Astrocyte (in vitro differentiated cells and primary cell): Measurements from ENCODE around the gene TENM4. TPM values are rescaled to one million over a fixed set of nuclear protein-coding genes. Genes with fewer than 3 reads are reported as not detected.

Experiments used
- DNase-seq: peaks from one replicate; pipeline ENCODE4 v3.0.0-alpha.2; 2010; ENCODE audit warnings: low read depth
- FAIRE-seq: peaks from 2 replicates; lab custom pipeline; 2011; peaks lifted over from hg19 to GRCh38; lab: Jason Lieb, UNC
- H2AFZ ChIP-seq: 2 replicates; pipeline ENCODE4 v1.6.0; 2012; ENCODE audit warnings: low read depth, low read length, inconsistent platforms
- H3K27ac ChIP-seq: 2 replicates; pipeline ENCODE4 v1.5.1; 2011; ENCODE audit warnings: low read depth, low read length, inconsistent platforms
- H3K27me3 ChIP-seq: 2 replicates; pipeline ENCODE4 v1.6.0; 2011; ENCODE audit warnings: low read length, inconsistent platforms; ENCODE audit not compliant: insufficient read depth
- H3K36me3 ChIP-seq: 2 replicates; pipeline ENCODE4 v1.5.1; 2011; ENCODE audit warnings: low read length, inconsistent platforms; ENCODE audit not compliant: insufficient read depth
- H3K4me1 ChIP-seq: 2 replicates; pipeline ENCODE4 v1.5.1; 2011; ENCODE audit warnings: low read length, inconsistent platforms; ENCODE audit not compliant: insufficient read depth
- H3K4me2 ChIP-seq: 2 replicates; pipeline ENCODE4 v1.6.0; 2012; ENCODE audit warnings: low read length, inconsistent platforms
- H3K4me3 ChIP-seq: 2 replicates; pipeline ENCODE4 v1.5.1; 2011; ENCODE audit warnings: low read depth, mild to moderate bottlenecking, low read length, inconsistent platforms; ENCODE audit not compliant: insufficient read depth
- H3K79me2 ChIP-seq: 2 replicates; pipeline ENCODE4 v1.6.0; 2012; ENCODE audit warnings: mild to moderate bottlenecking, low read length, inconsistent platforms; ENCODE audit not compliant: insufficient read depth
- H3K9ac ChIP-seq: 2 replicates; pipeline ENCODE4 v1.6.0; 2012; ENCODE audit warnings: mild to moderate bottlenecking, low read length, inconsistent platforms
- H3K9me3 ChIP-seq: 2 replicates; pipeline ENCODE4 v1.5.1; 2012; ENCODE audit warnings: low read depth, mild to moderate bottlenecking, low read length, inconsistent platforms; ENCODE audit not compliant: insufficient read depth
- H4K20me1 ChIP-seq: 2 replicates; pipeline ENCODE4 v1.6.0; 2012; ENCODE audit warnings: low read length, inconsistent platforms; ENCODE audit not compliant: insufficient read depth
- H3K27ac Mint-ChIP-seq: one replicate; pipeline ENCODE4 v1.8.0; 2021; ENCODE audit warnings: mild to moderate bottlenecking, mixed read lengths; ENCODE audit not compliant: unreplicated experiment
- H3K27me3 Mint-ChIP-seq: one replicate; pipeline ENCODE4 v1.8.0; 2021; ENCODE audit warnings: low read depth, mixed read lengths; ENCODE audit not compliant: unreplicated experiment
- H3K36me3 Mint-ChIP-seq: one replicate; pipeline ENCODE4 v1.8.0; 2021; ENCODE audit warnings: low read depth, mixed read lengths; ENCODE audit not compliant: unreplicated experiment
- H3K4me1 Mint-ChIP-seq: one replicate; pipeline ENCODE4 v1.8.0; 2021; ENCODE audit warnings: low read depth, mixed read lengths; ENCODE audit not compliant: unreplicated experiment
- H3K4me3 Mint-ChIP-seq: one replicate; pipeline ENCODE4 v1.8.0; 2021; ENCODE audit warnings: mild to moderate bottlenecking, moderate library complexity, mixed read lengths; ENCODE audit not compliant: unreplicated experiment
- H3K9me3 Mint-ChIP-seq: one replicate; pipeline ENCODE4 v1.8.0; 2021; ENCODE audit warnings: mild to moderate bottlenecking, mixed read lengths; ENCODE audit not compliant: unreplicated experiment
- EZH2 ChIP-seq: IDR thresholded peaks from 2 replicates; pipeline ENCODE4 v1.6.1; 2012; ENCODE audit warnings: mild to moderate bottlenecking, low read length, inconsistent platforms; ENCODE audit not compliant: insufficient read depth
- total RNA-seq: library from RNA; stranded (reverse); gene quantifications from 2 replicates; pipeline ENCODE4 v1.2.1, GENCODE V29; 2021
- TF ChIP-seq, protein P1 (sequence below): IDR thresholded peaks from 2 replicates; pipeline ENCODE4 v1.5.1; 2011; ENCODE audit warnings: low read depth, mild to moderate bottlenecking, inconsistent platforms, low read length, moderate library complexity; ENCODE audit not compliant: insufficient read depth

TENM4 gene
- total RNA-seq, 1 donor from 2014 or later = 7.5 TPM

DNA sequence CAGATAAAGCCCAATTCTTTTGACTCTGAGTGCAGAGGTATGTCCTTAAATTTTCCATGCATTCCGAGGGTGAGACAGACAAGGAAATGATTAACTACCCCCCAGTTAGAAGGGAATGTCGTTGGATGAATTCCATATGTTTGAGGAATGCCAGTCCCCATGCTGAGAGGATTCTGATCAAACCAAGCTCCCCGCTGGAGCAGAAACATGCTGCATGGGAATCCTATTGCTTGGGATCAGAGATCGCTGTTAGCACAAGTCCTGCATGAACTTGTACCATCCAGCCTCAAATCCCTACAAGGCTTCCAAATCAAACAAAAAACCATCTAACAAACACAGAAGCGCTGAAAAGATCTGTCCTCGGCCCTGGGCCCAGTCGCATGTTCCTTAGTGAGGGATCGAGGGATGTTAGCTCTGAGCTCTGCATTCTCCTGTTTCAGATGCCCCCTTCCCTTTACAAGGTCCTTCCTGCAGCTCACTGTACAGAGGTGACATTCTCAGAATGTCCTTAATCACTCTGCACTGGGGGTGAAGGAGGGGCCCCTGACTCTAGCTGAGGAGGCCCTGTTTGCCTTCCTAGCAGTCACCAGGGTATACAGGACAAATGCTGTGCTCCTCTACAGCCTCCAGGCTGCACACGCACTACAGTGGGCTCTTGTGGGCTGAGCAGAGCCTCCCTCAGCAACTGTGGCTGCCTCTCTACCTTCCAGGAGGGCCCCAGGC, 353.4 kb downstream of the TENM4 start:
- peak overlapping the region; percentile 71 for H3K9ac ChIP-seq
- TF ChIP-seq, protein P1, sequence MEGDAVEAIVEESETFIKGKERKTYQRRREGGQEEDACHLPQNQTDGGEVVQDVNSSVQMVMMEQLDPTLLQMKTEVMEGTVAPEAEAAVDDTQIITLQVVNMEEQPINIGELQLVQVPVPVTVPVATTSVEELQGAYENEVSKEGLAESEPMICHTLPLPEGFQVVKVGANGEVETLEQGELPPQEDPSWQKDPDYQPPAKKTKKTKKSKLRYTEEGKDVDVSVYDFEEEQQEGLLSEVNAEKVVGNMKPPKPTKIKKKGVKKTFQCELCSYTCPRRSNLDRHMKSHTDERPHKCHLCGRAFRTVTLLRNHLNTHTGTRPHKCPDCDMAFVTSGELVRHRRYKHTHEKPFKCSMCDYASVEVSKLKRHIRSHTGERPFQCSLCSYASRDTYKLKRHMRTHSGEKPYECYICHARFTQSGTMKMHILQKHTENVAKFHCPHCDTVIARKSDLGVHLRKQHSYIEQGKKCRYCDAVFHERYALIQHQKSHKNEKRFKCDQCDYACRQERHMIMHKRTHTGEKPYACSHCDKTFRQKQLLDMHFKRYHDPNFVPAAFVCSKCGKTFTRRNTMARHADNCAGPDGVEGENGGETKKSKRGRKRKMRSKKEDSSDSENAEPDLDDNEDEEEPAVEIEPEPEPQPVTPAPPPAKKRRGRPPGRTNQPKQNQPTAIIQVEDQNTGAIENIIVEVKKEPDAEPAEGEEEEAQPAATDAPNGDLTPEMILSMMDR = no peak
- no peak for TF ChIP-seq EZH2
- Mint-ChIP-seq H3K27ac (peak overlapping the region; percentile 97), H3K4me1 (peaks cover 33% of the 10 kb centered on the region), H3K9me3 (peaks cover 3% of the 10 kb centered on the region), H3K4me3 (peak overlapping the region; percentile 6), H3K27me3 (peaks cover 4% of the 10 kb centered on the region), H3K36me3 (no peaks in the 10 kb centered on the region)
- H3K4me2 ChIP-seq = peak overlapping the region; percentile 75
- peak overlapping the region; percentile 27 for H3K4me3 ChIP-seq
- H3K79me2 ChIP-seq = no peaks in the 10 kb centered on the region
- no peaks in the 10 kb centered on the region for H3K9me3 ChIP-seq
- H4K20me1 ChIP-seq = no peaks in the 10 kb centered on the region
- peaks cover 41% of the 10 kb centered on the region for H3K4me1 ChIP-seq
- no peaks in the 10 kb centered on the region for H3K36me3 ChIP-seq
- peak; percentile 96 for FAIRE-seq
- no peaks in the 10 kb centered on the region for H3K27me3 ChIP-seq
- peak overlapping the region; percentile 88 for H3K27ac ChIP-seq
- H2AFZ ChIP-seq = peak overlapping the region; percentile 7
- DNase-seq = peak; percentile 89

DNA sequence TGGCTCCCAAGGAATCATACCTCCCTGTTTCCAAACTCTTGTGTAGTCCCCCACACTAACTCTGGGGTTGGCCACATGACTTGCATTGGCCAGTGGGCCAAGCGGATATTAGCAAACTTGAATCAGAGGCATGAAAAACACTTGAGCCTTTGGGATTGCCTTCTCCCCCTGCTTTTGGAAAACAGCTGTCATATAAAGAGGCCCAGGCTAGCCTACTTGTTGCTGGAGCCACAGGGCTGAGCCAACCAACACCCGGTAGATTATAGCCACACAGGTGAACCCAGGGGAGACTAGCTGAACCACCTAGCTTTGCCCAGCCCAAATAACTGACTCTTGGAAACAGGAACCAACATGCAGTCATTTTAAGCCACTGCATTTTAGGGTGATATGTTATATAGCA, 354.8 kb downstream of the TENM4 start:
- Mint-ChIP-seq H3K36me3 (no peaks in the 10 kb centered on the region), H3K9me3 (no peaks in the 10 kb centered on the region), H3K4me1 (peaks cover 38% of the 10 kb centered on the region), H3K4me3 (no peak overlapping the region), H3K27me3 (no peaks in the 10 kb centered on the region), H3K27ac (peak overlapping the region; percentile 97)
- no peak for DNase-seq
- no peak for FAIRE-seq
- no peak overlapping the region for H3K4me3 ChIP-seq
- no peaks in the 10 kb centered on the region for H3K9me3 ChIP-seq
- no peaks in the 10 kb centered on the region for H3K27me3 ChIP-seq
- TF ChIP-seq, protein P1 = no peak
- TF ChIP-seq EZH2 = no peak
- peak overlapping the region; percentile 88 for H3K27ac ChIP-seq
- H3K4me1 ChIP-seq = peaks cover 55% of the 10 kb centered on the region
- peak overlapping the region; percentile 71 for H3K9ac ChIP-seq
- no peaks in the 10 kb centered on the region for H3K36me3 ChIP-seq
- peak overlapping the region; percentile 75 for H3K4me2 ChIP-seq
- no peaks in the 10 kb centered on the region for H4K20me1 ChIP-seq
- H2AFZ ChIP-seq = no peak overlapping the region
- no peaks in the 10 kb centered on the region for H3K79me2 ChIP-seq

DNA sequence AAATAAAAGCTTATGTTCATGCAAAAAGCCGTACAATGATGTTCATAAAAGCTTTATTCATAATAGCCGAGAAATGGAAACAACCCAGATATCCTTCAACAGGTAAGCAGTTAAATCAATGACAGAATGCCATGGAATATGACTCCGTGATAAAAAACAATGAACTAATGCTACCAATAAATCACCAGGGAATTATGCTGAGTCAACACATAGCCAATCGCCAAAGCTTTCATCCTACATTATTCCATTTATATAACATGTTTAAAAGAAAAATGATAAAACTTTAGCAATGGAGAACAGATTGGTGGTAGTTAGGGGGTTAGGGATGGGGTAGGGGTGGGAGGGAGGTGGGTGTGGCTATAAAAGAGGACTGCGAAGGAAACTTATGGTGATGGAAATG, 356.4 kb downstream of the TENM4 start:
- Histone ChIP-seq H4K20me1 (no peaks in the 10 kb centered on the region), H3K79me2 (no peaks in the 10 kb centered on the region), H3K4me2 (no peak overlapping the region), H3K27ac (no peak overlapping the region), H3K9ac (no peak overlapping the region), H3K36me3 (no peaks in the 10 kb centered on the region), H3K4me3 (no peak overlapping the region), H3K9me3 (no peaks in the 10 kb centered on the region), H3K27me3 (no peaks in the 10 kb centered on the region), H3K4me1 (peaks cover 55% of the 10 kb centered on the region), H2AFZ (no peak overlapping the region)
- Mint-ChIP-seq H3K9me3 (no peaks in the 10 kb centered on the region), H3K4me1 (peaks cover 42% of the 10 kb centered on the region), H3K27ac (no peak overlapping the region), H3K4me3 (no peak overlapping the region), H3K36me3 (no peaks in the 10 kb centered on the region), H3K27me3 (no peaks in the 10 kb centered on the region)
- DNase-seq (no peak), FAIRE-seq (no peak)
- no peak for TF ChIP-seq EZH2
- TF ChIP-seq, protein P1 = no peak
